Fibroblast of mammary gland (primary cell): ENCODE results near the gene FBXL5.

Source experiments
- DNase-seq: peaks from one replicate; pipeline ENCODE4 v3.0.0-alpha.2; 2010; ENCODE audit warnings: low read depth
- H3K4me3 ChIP-seq: 2 replicates; pipeline ENCODE4 v1.5.1; 2011; ENCODE audit warnings: low read depth, mild to moderate bottlenecking, low read length, moderate library complexity; ENCODE audit not compliant: control insufficient read depth
- CTCF ChIP-seq: conservative IDR thresholded peaks from 2 replicates; pipeline ENCODE4 v1.5.1; 2011; ENCODE audit warnings: low read depth, low read length, inconsistent platforms; ENCODE audit not compliant: control insufficient read depth, insufficient read depth

The FBXL5 gene

GRCh38 chr4:15658781-15659180 lies 3.6 kb upstream of the FBXL5 start:
- DNase-seq, result no peak
- no peak for TF ChIP-seq CTCF
- H3K4me3 ChIP-seq, result no peak overlapping the region

- TF ChIP-seq CTCF, result no peak
- H3K4me3 ChIP-seq, result no peak overlapping the region
- no peak for DNase-seq
Observed at GRCh38 chr4:15658136-15658770, 3.1 kb upstream of the FBXL5 start.

GRCh38 chr4:15657366-15657765 lies 2.2 kb upstream of the FBXL5 start:
- DNase-seq, result no peak
- TF ChIP-seq CTCF, result no peak
- H3K4me3 ChIP-seq, result no peak overlapping the region

- peak overlapping the region; percentile 53 for H3K4me3 ChIP-seq
- TF ChIP-seq CTCF, result no peak
- peak; percentile 48 for DNase-seq
Observed at GRCh38 chr4:15656038-15656470, 897 bp upstream of the FBXL5 start.

- TF ChIP-seq CTCF, result no peak
- peak overlapping the region; percentile 70 for H3K4me3 ChIP-seq
- peak; percentile 32 for DNase-seq
Observed at GRCh38 chr4:15654593-15655222, 449 bp downstream of the FBXL5 start.

GRCh38 chr4:15653864-15654592 lies 1.1 kb downstream of the FBXL5 start:
- no peak for TF ChIP-seq CTCF
- peak overlapping the region; percentile 70 for H3K4me3 ChIP-seq
- DNase-seq, result peak; percentile 57
